ENCODE results near the gene KLK10. TPM values are rescaled to one million over a fixed set of nuclear protein-coding genes. Genes with fewer than 3 reads are reported as not detected.

Gene KLK10, protein sequence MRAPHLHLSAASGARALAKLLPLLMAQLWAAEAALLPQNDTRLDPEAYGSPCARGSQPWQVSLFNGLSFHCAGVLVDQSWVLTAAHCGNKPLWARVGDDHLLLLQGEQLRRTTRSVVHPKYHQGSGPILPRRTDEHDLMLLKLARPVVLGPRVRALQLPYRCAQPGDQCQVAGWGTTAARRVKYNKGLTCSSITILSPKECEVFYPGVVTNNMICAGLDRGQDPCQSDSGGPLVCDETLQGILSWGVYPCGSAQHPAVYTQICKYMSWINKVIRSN
- 0.25 to 0.60 TPM (median 0.28 TPM) in 5 replicates for total RNA-seq (2022; extraction: Qiagen RNA extraction)

DNA sequence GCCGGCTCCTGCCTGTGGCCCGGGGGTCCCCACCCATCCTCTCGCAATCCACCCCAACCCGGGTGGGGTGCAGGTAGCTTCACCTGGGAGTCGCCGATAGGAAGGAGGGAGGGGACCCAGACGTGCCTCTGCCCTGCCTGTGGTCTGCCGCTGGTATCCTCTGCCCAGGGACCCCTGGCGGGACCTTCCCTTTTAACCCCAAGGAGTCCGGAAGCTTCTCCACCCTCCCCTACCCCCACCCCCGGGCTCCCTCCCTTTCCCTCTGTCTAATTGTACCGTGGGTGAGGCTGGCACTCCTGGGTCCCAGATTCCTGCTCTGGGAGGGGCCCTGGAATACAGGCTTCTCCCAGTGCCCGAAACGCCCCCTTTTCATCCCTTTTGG is at the start of gene KLK10:
Gene KLK10, minus strand, starts transcription at position 166 of the 382 bp plus-strand sequence. CDS start 579 bp downstream, outside the sequence.

DNA sequence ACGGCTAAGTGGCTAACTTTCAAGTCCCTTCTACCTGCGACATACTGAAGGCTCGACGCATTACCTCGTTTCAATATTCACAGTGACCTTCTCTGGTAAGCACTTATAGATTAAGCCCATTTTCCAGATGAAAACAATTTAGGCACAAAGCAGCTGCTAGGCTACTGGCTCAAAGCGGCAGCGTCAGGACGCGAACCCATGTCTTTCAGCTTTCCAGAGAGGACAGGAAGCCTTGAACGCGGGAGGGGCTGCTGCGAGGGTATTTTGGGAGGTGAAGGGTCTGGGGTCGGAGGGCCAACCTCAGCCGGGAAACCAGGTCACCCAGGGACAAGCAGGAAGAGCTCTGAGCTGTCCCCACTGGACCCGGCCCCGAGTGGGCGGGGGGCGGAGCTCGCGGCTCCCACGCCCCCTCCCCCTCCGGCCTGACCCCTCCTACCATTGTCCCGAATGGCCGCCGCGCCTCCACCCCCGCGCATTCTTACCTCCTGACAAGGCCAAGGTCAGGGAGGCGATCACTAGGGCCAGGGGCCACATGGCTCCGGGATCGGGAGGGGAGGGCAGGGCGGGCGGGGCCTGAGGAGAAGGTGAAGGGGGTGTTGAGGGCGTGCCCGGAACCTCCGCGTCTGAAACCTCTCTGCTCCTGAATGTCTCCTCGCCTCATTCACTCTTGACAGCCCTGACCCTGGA is 45.2 kb upstream of the KLK10 start, which contains the start of gene KLK13:
Gene KLK13, minus strand, starts transcription at position 559 of the 687 bp plus-strand sequence. Its CDS starts 25 bp downstream, at position 534.

GRCh38 chr19:51034704-51035103 is 15.2 kb upstream of the KLK10 start, which contains the start of gene KLK12:
TSS of gene KLK12 (minus strand) at chr19:51035002. CDS start at chr19:51034621, 381 bp downstream.

GRCh38 chr19:51026554-51026831 is 7.0 kb upstream of the KLK10 start, which contains the start of gene KLK11:
TSS of gene KLK11 (minus strand) at chr19:51026616. CDS start at chr19:51025631, 985 bp downstream.

GRCh38 chr19:51001515-51001914 is 18.0 kb downstream of the KLK10 start, which contains the start of gene KLK8:
TSS of gene KLK8 (minus strand) at chr19:51001604. CDS start at chr19:51001167, 437 bp downstream.

GRCh38 chr19:50983625-50984292 is 35.8 kb downstream of the KLK10 start, which contains the start of gene KLK7:
TSS of gene KLK7 (minus strand) at chr19:50983917. CDS start at chr19:50982399, 1,518 bp downstream.

DNA sequence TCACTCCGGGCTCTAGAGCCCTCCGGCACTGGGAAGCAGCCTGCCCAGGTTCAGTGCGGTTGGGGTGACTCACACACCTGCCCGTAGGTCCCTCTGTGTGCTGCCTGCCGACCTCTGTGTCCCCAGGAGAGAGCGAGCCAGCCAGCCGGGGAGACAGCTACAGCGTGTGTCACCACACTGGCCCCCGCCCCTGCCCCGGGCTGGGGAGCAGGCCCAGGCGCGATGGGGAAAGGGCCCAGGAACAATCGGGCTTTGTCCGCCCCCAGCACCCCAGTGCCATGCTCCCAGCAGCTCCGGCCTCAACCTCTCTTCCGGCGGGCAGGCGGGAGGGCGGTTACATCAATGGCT is 50.1 kb downstream of the KLK10 start, which contains the start of gene KLK6:
Gene KLK6, minus strand, starts transcription at position 179 of the 348 bp plus-strand sequence. CDS start 1,487 bp downstream, outside the sequence.

Other genes with a start within 250 kb of the KLK10 start
- not detected in 5 replicates for gene GPR32, start 249.2 kb downstream of the KLK10 start, total RNA-seq (2022; extraction: Qiagen RNA extraction)
- not detected in 5 replicates for gene ACP4, start 229.3 kb downstream of the KLK10 start, total RNA-seq (2022; extraction: Qiagen RNA extraction)
- 0.13 to 0.29 TPM (median 0.20 TPM) in 4 of 5 replicates, not detected in the other for gene KLK1, start 195.9 kb downstream of the KLK10 start, total RNA-seq (2022; extraction: Qiagen RNA extraction)
- not detected in 5 replicates for gene KLK15, start 186.1 kb downstream of the KLK10 start, total RNA-seq (2022; extraction: Qiagen RNA extraction)
- not detected in 5 replicates for gene KLK3, start 164.8 kb downstream of the KLK10 start, total RNA-seq (2022; extraction: Qiagen RNA extraction)
- 0.08 to 0.17 TPM (median 0.15 TPM) in 3 of 5 replicates, not detected in the others for gene KLK2, start 146.3 kb downstream of the KLK10 start, total RNA-seq (2022; extraction: Qiagen RNA extraction)
- gene KLK4, start 108.3 kb downstream of the KLK10 start, total RNA-seq (2022; extraction: Qiagen RNA extraction), result 0.08 to 0.39 TPM (median 0.11 TPM) in 5 replicates
- gene KLK5, start 66.7 kb downstream of the KLK10 start, total RNA-seq (2022; extraction: Qiagen RNA extraction), result not detected in 5 replicates
- gene KLK6, start 50.1 kb downstream of the KLK10 start, total RNA-seq (2022; extraction: Qiagen RNA extraction), result 0.16 to 0.50 TPM (median 0.23 TPM) in 5 replicates
- 0.06 to 0.07 TPM in 2 of 5 replicates, not detected in the others for gene KLK7, start 35.8 kb downstream of the KLK10 start, total RNA-seq (2022; extraction: Qiagen RNA extraction)
- gene KLK8, start 18.1 kb downstream of the KLK10 start, total RNA-seq (2022; extraction: Qiagen RNA extraction), result not detected in 5 replicates
- gene KLK11, start 6.9 kb upstream of the KLK10 start, total RNA-seq (2022; extraction: Qiagen RNA extraction), result 0.07 TPM in 1 of 5 replicates, not detected in the others
- gene KLK12, start 15.3 kb upstream of the KLK10 start, total RNA-seq (2022; extraction: Qiagen RNA extraction), result not detected in 5 replicates
- gene KLK13, start 45.4 kb upstream of the KLK10 start, total RNA-seq (2022; extraction: Qiagen RNA extraction), result 0.09 TPM in 1 of 5 replicates, not detected in the others
- 0.35 to 0.44 TPM (median 0.39 TPM) in 5 replicates for gene KLK14, start 63.2 kb upstream of the KLK10 start, total RNA-seq (2022; extraction: Qiagen RNA extraction)
- 5.0 to 16.2 TPM (median 14.7 TPM) in 5 replicates for gene CTU1, start 88.7 kb upstream of the KLK10 start, total RNA-seq (2022; extraction: Qiagen RNA extraction)
- not detected in 5 replicates for gene SIGLEC9, start 105.2 kb upstream of the KLK10 start, total RNA-seq (2022; extraction: Qiagen RNA extraction)
- not detected in 5 replicates for gene SIGLEC7, start 122.6 kb upstream of the KLK10 start, total RNA-seq (2022; extraction: Qiagen RNA extraction)
- gene CD33, start 205.4 kb upstream of the KLK10 start, total RNA-seq (2022; extraction: Qiagen RNA extraction), result 0.44 TPM in 1 of 5 replicates, not detected in the others
- not detected in 5 replicates for gene SIGLECL1, start 231.4 kb upstream of the KLK10 start, total RNA-seq (2022; extraction: Qiagen RNA extraction)